NCI-H1092 treated with DMSO at 0.1 percent for 48 hours (cell line): Measurements from ENCODE around the gene GJC1.

ENCODE experiments used
- DNase-seq: peaks from one replicate; lab custom pipeline; 2025; lab: John Stamatoyannopoulos, UW

GJC1 gene

DNA sequence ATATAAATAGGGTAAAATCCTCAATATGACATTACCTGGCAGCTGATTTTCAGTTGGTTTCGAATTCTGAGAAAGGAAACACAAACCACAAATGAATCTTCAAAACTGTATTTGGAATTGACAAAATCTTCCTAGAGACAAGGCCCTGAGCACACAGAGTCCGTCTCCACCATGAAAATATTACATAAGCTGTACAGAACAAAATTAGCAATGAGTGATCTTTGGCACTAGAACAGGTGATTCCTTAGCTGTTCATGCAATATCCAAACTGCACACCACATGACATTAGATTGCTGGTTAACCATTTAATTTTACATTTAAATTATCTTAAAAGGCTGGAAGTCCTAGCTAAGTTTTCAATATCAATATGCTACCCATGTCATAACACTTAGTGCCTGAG is 31.7 kb downstream of the GJC1 start:
- no peak for DNase-seq

GRCh38 chr17:44797802-44798201 is 32.3 kb downstream of the GJC1 start:
- DNase-seq, result no peak

DNA sequence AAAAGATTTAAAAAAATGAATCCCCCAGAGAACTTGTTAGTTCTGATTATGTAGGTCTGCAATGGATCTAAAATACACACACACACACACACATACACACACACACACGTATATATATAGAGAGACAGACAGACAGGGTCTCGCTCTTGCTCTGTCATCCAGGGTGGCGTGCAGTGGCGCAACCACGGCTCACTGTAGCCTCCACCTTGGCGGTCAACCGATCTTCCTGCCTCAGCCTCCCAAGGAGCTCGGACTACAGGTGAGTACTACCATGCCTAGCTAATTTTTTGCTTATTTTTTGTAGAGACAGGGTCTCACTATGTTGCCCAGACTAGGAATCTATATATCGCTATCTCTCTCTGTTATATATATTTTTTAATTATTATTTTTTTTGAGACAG is 33.4 kb downstream of the GJC1 start:
- DNase-seq, result no peak

GRCh38 chr17:44795928-44796327 is 34.2 kb downstream of the GJC1 start:
- DNase-seq, result no peak

- no peak for DNase-seq
These were observed 34.7 kb downstream of the GJC1 start for GRCh38 chr17:44795421-44795820.

DNA sequence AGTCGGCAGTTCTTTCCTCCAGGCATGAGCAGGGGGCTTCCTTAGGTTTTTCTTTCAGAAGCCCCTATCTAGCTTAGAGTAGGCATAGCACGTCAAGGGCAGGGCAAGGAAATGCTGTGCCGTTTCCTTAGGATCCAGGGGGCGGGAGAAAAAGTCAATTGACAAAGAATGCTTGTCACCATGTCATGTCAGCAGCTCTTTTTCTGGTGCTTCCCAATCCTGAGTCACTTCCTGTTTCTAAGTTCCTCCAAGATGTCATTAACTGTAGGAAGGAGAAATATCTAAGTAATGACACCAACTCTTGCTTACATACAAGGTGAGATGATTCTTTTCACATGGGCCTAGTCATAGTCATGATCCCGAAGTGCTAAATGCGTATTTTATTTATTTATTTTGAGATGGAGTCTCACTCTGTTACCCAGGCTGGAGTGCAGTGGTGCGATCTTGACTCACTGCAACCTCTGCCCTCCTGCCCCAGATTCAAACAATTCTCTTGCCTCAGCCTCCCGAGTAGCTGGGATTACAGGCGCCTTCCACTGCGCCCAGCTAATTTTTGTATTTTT is 35.2 kb downstream of the GJC1 start:
- DNase-seq, result no peak

DNA sequence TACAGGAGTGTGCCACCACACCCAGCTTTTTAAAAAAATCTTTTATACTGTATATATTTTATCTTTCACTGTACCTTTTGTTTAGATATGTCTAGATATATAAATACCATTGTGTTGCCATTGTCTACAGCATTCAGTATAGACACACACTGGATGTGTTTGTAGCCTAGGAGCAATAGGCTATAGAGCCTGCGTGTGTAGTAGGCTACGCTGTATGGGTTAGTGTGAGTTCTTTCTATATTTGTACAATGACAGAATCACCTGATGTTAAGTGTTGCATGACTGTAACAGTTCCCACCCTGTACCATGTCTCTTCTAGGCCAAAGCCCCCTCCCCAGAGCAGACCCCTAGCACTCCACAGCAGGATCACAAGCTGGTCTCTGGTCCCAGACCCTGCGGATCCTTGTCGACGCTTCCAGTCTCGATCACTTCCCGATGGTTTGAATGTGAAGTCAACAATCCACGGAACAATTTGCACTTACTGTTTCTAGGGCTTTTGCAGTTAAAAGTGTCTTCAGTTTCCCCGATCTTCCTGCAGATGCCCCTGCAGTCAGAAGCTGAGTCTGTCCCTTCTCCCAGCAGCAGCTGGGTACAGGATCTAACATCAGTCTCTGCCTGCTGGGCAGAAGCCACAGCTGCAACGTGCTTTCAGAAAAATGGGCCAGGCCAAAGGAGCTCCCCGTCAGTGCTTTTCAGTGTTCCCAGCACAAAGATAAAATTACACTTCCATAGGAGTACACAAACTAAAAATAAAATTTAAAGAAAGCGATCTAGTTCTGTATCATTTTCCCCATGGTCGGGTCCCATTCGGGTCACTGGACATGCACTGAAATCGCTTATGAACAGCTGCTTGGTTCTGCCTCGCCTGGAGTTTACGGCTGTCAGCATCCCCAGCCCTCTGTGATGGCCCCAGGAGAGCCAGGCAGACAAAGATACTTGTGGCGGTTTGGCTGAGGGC is 35.9 kb downstream of the GJC1 start:
- no peak for DNase-seq

DNA sequence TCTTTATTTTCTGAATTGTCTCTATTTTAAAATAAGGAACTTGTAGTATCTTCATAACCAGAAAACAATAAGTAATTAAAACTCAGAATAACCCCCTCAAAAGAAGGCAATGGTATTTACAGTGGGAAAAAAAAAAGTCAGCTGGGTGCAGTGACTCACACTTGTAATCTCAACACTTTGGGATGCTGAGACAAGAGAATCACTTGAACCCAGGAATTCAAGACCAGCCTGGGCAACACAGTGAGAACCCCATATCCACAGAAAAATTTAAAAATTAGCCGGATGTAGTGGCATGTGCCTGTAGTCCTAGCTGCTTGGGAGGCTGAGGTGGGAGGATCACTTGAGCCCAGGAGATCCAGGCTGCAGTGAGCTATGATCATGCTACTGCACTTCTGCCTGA is 37.8 kb downstream of the GJC1 start:
- no peak for DNase-seq

DNA sequence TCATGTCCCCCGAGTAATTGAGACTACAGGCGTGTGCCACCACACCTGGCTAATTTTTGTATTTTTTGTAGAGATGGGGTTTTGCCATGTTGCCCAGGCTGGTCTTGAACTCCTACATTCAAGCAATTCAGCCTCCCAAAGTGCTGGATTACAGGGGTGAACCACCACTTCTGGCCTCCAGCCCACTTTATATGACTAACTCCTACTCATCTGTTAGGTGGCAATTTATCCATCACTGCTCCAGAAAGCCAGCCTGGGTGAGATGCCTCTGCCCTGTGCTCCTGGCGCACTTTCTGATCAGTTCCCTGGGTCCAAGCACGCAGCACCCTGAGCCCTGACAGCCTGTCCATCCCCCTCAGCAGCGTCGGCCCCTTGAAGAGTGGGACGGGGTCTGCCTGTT is 41.9 kb downstream of the GJC1 start:
- DNase-seq, result no peak

DNA sequence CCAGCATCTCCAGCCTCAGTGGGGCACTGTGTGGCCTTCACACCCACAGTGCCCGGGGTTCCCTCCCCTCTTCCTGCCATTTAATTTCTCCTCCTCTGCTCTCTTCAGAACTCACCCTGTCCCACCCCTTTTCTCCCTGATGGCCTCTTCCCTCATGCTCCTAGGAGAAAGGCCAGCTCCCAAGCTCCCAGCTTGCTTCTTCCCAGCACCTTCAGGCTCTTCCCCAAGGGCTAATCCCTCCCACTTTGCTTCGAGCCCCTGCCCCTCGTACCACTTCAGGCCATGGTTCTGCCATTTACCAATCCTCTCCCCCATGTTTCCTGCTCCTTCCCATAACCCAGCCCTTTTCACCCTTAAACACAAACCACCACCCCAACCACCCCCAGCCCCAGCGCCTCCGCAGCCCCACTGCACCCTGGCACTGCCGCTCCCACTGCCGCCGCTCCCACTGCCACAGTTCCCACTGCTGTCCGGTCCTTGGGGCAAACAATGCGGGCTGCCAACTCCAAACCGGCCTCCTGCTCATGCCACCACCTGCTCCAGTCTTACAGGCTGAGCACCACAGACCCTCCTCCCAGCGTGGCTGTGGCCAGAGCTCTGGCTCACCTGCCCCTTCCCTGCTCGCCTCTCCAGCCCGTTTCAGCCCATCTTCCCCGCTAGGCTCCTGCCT is 42.7 kb downstream of the GJC1 start:
- peak; percentile 7 for DNase-seq

- DNase-seq, result peak; percentile 72
These were observed 43.5 kb downstream of the GJC1 start for GRCh38 chr17:44786551-44787081.

DNA sequence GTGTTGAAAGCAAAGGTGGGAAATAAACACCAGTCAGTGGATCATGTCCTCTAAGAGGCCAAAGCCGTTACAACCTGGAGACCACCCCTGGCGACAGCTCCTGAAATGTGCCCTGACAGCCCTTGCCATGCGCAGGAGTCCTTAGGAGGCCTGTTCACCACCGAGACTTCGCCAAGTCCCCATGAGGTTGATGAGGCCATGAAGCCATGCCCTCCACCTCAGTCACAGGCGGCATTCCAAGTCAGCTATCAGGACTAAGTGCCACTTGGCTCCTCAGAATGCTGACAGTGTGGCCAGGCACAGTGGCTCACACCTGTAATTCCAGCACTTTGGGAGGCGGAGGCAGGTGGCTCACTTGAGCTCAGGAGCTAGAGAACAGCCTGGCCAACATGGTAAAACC is 44.2 kb downstream of the GJC1 start:
- no peak for DNase-seq

DNA sequence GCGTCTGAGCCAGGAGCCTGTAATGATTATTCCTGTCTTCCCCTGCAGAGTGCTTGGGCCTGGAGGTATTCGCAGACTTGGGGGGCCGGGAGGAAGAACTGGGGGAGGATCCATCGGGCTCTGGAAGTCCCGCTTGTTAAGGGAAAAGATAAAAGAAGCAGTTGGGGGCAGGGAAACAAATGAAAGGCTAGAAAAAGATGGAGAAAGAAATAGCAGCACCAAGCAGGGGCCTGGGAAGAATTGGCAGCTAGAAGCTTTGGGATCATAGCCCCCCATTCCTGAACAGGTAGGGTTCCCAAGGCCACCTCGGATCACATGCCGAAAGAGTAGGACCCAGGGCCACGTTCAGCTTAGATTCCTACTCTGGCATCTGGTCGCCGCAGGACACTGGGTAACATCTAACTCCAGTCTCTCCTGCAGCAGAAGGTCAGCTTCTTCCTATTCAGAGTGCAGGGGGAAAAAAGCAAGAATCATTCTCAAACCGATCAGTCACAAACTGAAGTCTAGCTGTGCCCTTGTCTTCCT is 47.7 kb downstream of the GJC1 start:
- no peak for DNase-seq

- no peak for DNase-seq
These were observed 48.3 kb downstream of the GJC1 start for GRCh38 chr17:44781551-44782325.

- no peak for DNase-seq
These were observed 49.1 kb downstream of the GJC1 start for GRCh38 chr17:44780845-44781480.

- no peak for DNase-seq
These were observed 49.9 kb downstream of the GJC1 start for GRCh38 chr17:44780161-44780560.

DNA sequence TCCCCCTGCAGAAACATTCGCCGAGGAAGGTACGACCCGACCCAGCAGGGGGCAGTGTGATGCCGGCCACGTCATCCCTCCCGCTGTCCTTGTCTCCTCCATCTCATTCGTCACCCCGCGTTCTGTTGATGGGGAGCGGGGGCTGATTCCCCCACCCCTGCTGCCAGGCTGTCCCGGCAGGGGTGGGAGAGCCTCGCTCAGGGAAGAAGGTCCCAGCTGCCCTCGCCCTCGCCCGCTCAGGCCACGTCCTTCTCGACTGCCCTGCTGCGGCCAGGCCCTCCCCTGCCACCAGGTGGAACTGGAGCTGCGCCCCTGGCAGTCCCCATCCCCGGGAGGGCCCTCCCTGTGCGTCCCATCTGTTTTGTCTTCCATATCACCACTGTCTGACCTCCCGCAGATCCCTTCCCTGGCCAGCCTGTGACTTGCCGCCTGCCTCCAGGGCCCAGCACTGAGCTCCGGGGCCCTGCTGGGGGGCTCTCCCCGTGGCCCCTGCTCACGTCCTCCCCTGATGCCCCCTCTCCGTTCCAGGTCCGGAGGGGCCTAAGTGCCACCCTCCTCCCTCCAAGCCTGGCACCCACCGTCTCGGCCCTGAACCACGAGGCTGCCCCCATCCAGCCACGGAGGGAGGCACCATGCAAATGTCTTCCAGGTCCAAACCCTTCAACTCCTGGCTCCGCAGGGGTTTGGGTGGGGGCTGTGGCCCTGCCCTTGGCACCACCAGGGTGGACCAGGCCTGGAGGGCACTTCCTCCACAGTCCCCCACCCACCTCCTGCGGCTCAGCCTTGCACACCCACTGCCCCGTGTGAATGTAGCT is 50.7 kb downstream of the GJC1 start:
- DNase-seq, result peak; percentile 72

- DNase-seq, result no peak
These were observed 51.4 kb downstream of the GJC1 start for GRCh38 chr17:44778656-44779210.

GRCh38 chr17:44777394-44778348 is 52.4 kb downstream of the GJC1 start:
- no peak for DNase-seq
